Right lung (tissue), 10 donors: ENCODE results near the gene LRIG1. TPM values are rescaled to one million over a fixed set of nuclear protein-coding genes. Genes with fewer than 3 reads are reported as not detected.

Experiments used
- DNase-seq, 2 donors: peaks; one replicate each; pipeline ENCODE4 v3.0.0-alpha.2; 2013
- long read RNA-seq, 8 donors: transcript quantifications; one replicate each; lab custom pipeline, GENCODE V29; 2026
- polyA plus RNA-seq, 5 donors: library from polyadenylated mRNA; unstranded; fragments of 120-200 nt; gene quantifications; one replicate each; pipeline versions ENCODE4 v1.2.1 to v1.2.3, GENCODE V29; 2013; ENCODE audit warnings: inconsistent platforms in 1 of 5, low replicate concordance in 1 of 5; ENCODE audit not compliant: insufficient read length in 5 of 5, insufficient read depth in 1 of 5

LRIG1 gene
- polyA plus RNA-seq: 10 to 100 TPM; 28.9 to 40.5 (median 37.3) TPM
- long read RNA-seq, donor 1, partial matches to known transcripts: 0 of 1 reads
- long read RNA-seq, donor 1, other reads (novel, unspliced or antisense): 0 of 1 reads
- long read RNA-seq, donor 2, full-length matches to known transcripts: 1 of 1 reads
- long read RNA-seq, donor 2, partial matches to known transcripts: 0 of 1 reads
- long read RNA-seq, donor 2, other reads (novel, unspliced or antisense): 0 of 1 reads
- long read RNA-seq, donor 3: 0 reads
- long read RNA-seq, donor 4: 0 reads
- long read RNA-seq, donor 5: 0 reads
- long read RNA-seq, donor 6, full-length matches to known transcripts: 1 of 6 reads
- long read RNA-seq, donor 6, partial matches to known transcripts: 5 of 6 reads
- long read RNA-seq, donor 6, other reads (novel, unspliced or antisense): 0 of 6 reads
- long read RNA-seq, donor 7, full-length matches to known transcripts: 3 of 3 reads
- long read RNA-seq, donor 7, partial matches to known transcripts: 0 of 3 reads
- long read RNA-seq, donor 7, other reads (novel, unspliced or antisense): 0 of 3 reads
- long read RNA-seq, donor 8, full-length matches to known transcripts: 1 of 1 reads
- long read RNA-seq, donor 8, partial matches to known transcripts: 0 of 1 reads
- long read RNA-seq, donor 8, other reads (novel, unspliced or antisense): 0 of 1 reads

GRCh38 chr3:66500576-66501482 lies at the start of gene LRIG1:
Gene LRIG1, minus strand, starts transcription at chr3:66501022. Its CDS starts 615 bp downstream, at chr3:66500407.
- DNase-seq: peak; percentile 95 to 97

- no peak for DNase-seq
These were observed 44.0 kb upstream of the LRIG1 start for GRCh38 chr3:66544619-66545429.

GRCh38 chr3:66542153-66542552 lies 41.3 kb upstream of the LRIG1 start:
- DNase-seq: no peak

- no peak for DNase-seq
These were observed 38.7 kb upstream of the LRIG1 start for GRCh38 chr3:66539466-66539989.

- DNase-seq: no peak
These were observed 37.6 kb upstream of the LRIG1 start for GRCh38 chr3:66538390-66538789.

- DNase-seq: no peak
These were observed 36.9 kb upstream of the LRIG1 start for GRCh38 chr3:66537735-66538134.

- no peak for DNase-seq
These were observed 36.0 kb upstream of the LRIG1 start for GRCh38 chr3:66536791-66537190.

GRCh38 chr3:66534304-66534845 lies 33.6 kb upstream of the LRIG1 start:
- no peak for DNase-seq

- DNase-seq: no peak
These were observed 31.8 kb upstream of the LRIG1 start for GRCh38 chr3:66532613-66533012.

GRCh38 chr3:66532160-66532587 lies 31.4 kb upstream of the LRIG1 start:
- no peak for DNase-seq

- DNase-seq: no peak
These were observed 30.4 kb upstream of the LRIG1 start for GRCh38 chr3:66531256-66531655.

- DNase-seq: no peak
These were observed 26.4 kb upstream of the LRIG1 start for GRCh38 chr3:66527246-66527645.

- no peak for DNase-seq
These were observed 24.9 kb upstream of the LRIG1 start for GRCh38 chr3:66525771-66526170.

- DNase-seq: no peak
These were observed 19.9 kb upstream of the LRIG1 start for GRCh38 chr3:66520724-66521123.

- DNase-seq: no peak
These were observed 17.8 kb upstream of the LRIG1 start for GRCh38 chr3:66518644-66519043.

GRCh38 chr3:66518126-66518525 lies 17.3 kb upstream of the LRIG1 start:
- DNase-seq: peak; percentile 41 to 54

GRCh38 chr3:66517241-66517640 lies 16.4 kb upstream of the LRIG1 start:
- DNase-seq: peak; percentile 31 to 39

GRCh38 chr3:66508461-66508860 lies 7.6 kb upstream of the LRIG1 start:
- no peak for DNase-seq

GRCh38 chr3:66507423-66508260 lies 6.8 kb upstream of the LRIG1 start:
- DNase-seq: no peak

GRCh38 chr3:66506154-66506553 lies 5.3 kb upstream of the LRIG1 start:
- DNase-seq: no peak
